Osteoblast (primary cell): Measurements from ENCODE around the gene HSPH1. TPM values are rescaled to one million over a fixed set of nuclear protein-coding genes. Genes with fewer than 3 reads are reported as not detected.

ENCODE experiments used
- DNase-seq: peaks from one replicate; pipeline ENCODE4 v3.0.0; 2011; ENCODE audit warnings: low spot score, mixed read lengths; ENCODE audit not compliant: insufficient read length; ENCODE audit errors: missing footprints
- H2AFZ ChIP-seq: 2 replicates; pipeline ENCODE4 v1.6.0; 2011; ENCODE audit warnings: mild to moderate bottlenecking, low read length
- H3K27ac ChIP-seq: 2 replicates; pipeline ENCODE4 v1.5.1; 2011; ENCODE audit warnings: mild to moderate bottlenecking, low read depth, low read length, moderate library complexity
- H3K27me3 ChIP-seq: 2 replicates; pipeline ENCODE4 v1.6.0; 2012; ENCODE audit warnings: mild to moderate bottlenecking, control low read depth, inconsistent platforms, low read length, moderate library complexity; ENCODE audit not compliant: insufficient read depth
- H3K36me3 ChIP-seq: 2 replicates; pipeline ENCODE4 v1.5.1; 2011; ENCODE audit warnings: mild to moderate bottlenecking, low read length, control low read depth, moderate library complexity; ENCODE audit not compliant: insufficient read depth
- H3K4me1 ChIP-seq: 2 replicates; pipeline ENCODE4 v1.5.1; 2011; ENCODE audit warnings: mild to moderate bottlenecking, low read length, control low read depth, moderate library complexity; ENCODE audit not compliant: insufficient read depth
- H3K4me2 ChIP-seq: 2 replicates; pipeline ENCODE4 v1.6.0; 2011; ENCODE audit warnings: mild to moderate bottlenecking, low read length; ENCODE audit not compliant: insufficient read depth
- H3K4me3 ChIP-seq: fragments of 200-600 bp; sonication (generic); 3 replicates; pipeline ENCODE4 v1.5.1; 2012; ENCODE audit warnings: mild to moderate bottlenecking, low read length, inconsistent platforms; ENCODE audit not compliant: insufficient read depth
- H3K79me2 ChIP-seq: 2 replicates; pipeline ENCODE4 v1.6.0; 2012; ENCODE audit warnings: mild to moderate bottlenecking, low read length, control low read depth, inconsistent platforms; ENCODE audit not compliant: insufficient read depth
- H3K9me3 ChIP-seq: 2 replicates; pipeline ENCODE4 v1.5.1; 2011; ENCODE audit warnings: low read depth, low read length, control low read depth
- H4K20me1 ChIP-seq: 2 replicates; pipeline ENCODE4 v1.6.0; 2012; ENCODE audit warnings: mild to moderate bottlenecking, low read length, control low read depth; ENCODE audit not compliant: insufficient read depth
- CTCF ChIP-seq: IDR thresholded peaks from 2 replicates; pipeline ENCODE4 v1.5.1; 2011; ENCODE audit warnings: mild to moderate bottlenecking, low read depth, low read length, moderate library complexity; ENCODE audit errors: extremely low read depth
- total RNA-seq: library from RNA; depleted of rRNA; stranded (reverse); fragments of >200 nt; gene quantifications from 2 replicates; pipeline ENCODE4 v1.2.3, GENCODE V29; 2012

HSPH1 gene
- total RNA-seq, 1 donor, result 35.5 TPM

GRCh38 chr13:31111136-31111535 is 50.6 kb downstream of the HSPH1 start:
- H3K27ac ChIP-seq, result peak overlapping the region; percentile 49
- no peaks in the 10 kb centered on the region for H3K79me2 ChIP-seq
- H2AFZ ChIP-seq, result peak overlapping the region; percentile 37
- H3K27me3 ChIP-seq, result peaks cover 37% of the 10 kb centered on the region
- peak overlapping the region; percentile 80 for H3K4me2 ChIP-seq
- H3K4me3 ChIP-seq, result peak overlapping the region; percentile 58
- no peaks in the 10 kb centered on the region for H4K20me1 ChIP-seq
- H3K9me3 ChIP-seq, result no peaks in the 10 kb centered on the region
- DNase-seq, result no peak
- TF ChIP-seq CTCF, result no peak
- no peaks in the 10 kb centered on the region for H3K36me3 ChIP-seq
- peaks cover 18% of the 10 kb centered on the region for H3K4me1 ChIP-seq

GRCh38 chr13:31110617-31111016 is 51.1 kb downstream of the HSPH1 start:
- Histone ChIP-seq H3K4me2 (peak overlapping the region; percentile 80), H3K79me2 (no peaks in the 10 kb centered on the region), H3K9me3 (no peaks in the 10 kb centered on the region), H3K4me1 (peaks cover 18% of the 10 kb centered on the region), H3K27me3 (peaks cover 32% of the 10 kb centered on the region), H4K20me1 (no peaks in the 10 kb centered on the region), H3K4me3 (peak overlapping the region; percentile 58), H3K27ac (peak overlapping the region; percentile 49), H2AFZ (peak overlapping the region; percentile 37), H3K36me3 (no peaks in the 10 kb centered on the region)
- no peak for TF ChIP-seq CTCF
- DNase-seq, result peak; percentile 81

- no peak for TF ChIP-seq CTCF
- no peaks in the 10 kb centered on the region for H3K9me3 ChIP-seq
- H3K27me3 ChIP-seq, result peaks cover 28% of the 10 kb centered on the region
- no peak overlapping the region for H2AFZ ChIP-seq
- no peaks in the 10 kb centered on the region for H4K20me1 ChIP-seq
- no peak overlapping the region for H3K4me3 ChIP-seq
- H3K79me2 ChIP-seq, result no peaks in the 10 kb centered on the region
- peak overlapping the region; percentile 80 for H3K4me2 ChIP-seq
- peaks cover 18% of the 10 kb centered on the region for H3K4me1 ChIP-seq
- no peaks in the 10 kb centered on the region for H3K36me3 ChIP-seq
- H3K27ac ChIP-seq, result no peak overlapping the region
- DNase-seq, result no peak
These were observed 51.5 kb downstream of the HSPH1 start for GRCh38 chr13:31110169-31110568.

- no peak for DNase-seq
- no peak overlapping the region for H3K27ac ChIP-seq
- H4K20me1 ChIP-seq, result no peaks in the 10 kb centered on the region
- no peaks in the 10 kb centered on the region for H3K79me2 ChIP-seq
- H2AFZ ChIP-seq, result no peak overlapping the region
- no peaks in the 10 kb centered on the region for H3K9me3 ChIP-seq
- no peak overlapping the region for H3K4me2 ChIP-seq
- TF ChIP-seq CTCF, result no peak
- peaks cover 32% of the 10 kb centered on the region for H3K27me3 ChIP-seq
- no peaks in the 10 kb centered on the region for H3K36me3 ChIP-seq
- peaks cover 18% of the 10 kb centered on the region for H3K4me1 ChIP-seq
- H3K4me3 ChIP-seq, result no peak overlapping the region
These were observed 54.6 kb downstream of the HSPH1 start for GRCh38 chr13:31107109-31107508.
